ENCODE data around the gene EPB41L2.

The EPB41L2 gene

GRCh38 chr6:130865793-130866192 lies 197.3 kb downstream of the EPB41L2 start:
- no peak for DNase-seq (ENCODE audit: low read depth)
- no peak overlapping the region for H3K4me3 ChIP-seq (ENCODE audit: low read depth, low read length)
- TF ChIP-seq, protein P1, sequence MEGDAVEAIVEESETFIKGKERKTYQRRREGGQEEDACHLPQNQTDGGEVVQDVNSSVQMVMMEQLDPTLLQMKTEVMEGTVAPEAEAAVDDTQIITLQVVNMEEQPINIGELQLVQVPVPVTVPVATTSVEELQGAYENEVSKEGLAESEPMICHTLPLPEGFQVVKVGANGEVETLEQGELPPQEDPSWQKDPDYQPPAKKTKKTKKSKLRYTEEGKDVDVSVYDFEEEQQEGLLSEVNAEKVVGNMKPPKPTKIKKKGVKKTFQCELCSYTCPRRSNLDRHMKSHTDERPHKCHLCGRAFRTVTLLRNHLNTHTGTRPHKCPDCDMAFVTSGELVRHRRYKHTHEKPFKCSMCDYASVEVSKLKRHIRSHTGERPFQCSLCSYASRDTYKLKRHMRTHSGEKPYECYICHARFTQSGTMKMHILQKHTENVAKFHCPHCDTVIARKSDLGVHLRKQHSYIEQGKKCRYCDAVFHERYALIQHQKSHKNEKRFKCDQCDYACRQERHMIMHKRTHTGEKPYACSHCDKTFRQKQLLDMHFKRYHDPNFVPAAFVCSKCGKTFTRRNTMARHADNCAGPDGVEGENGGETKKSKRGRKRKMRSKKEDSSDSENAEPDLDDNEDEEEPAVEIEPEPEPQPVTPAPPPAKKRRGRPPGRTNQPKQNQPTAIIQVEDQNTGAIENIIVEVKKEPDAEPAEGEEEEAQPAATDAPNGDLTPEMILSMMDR (IDR thresholded peaks at IDR 0.05; ENCODE audit: low read depth, low read length, missing control alignments) = no peak

DNA sequence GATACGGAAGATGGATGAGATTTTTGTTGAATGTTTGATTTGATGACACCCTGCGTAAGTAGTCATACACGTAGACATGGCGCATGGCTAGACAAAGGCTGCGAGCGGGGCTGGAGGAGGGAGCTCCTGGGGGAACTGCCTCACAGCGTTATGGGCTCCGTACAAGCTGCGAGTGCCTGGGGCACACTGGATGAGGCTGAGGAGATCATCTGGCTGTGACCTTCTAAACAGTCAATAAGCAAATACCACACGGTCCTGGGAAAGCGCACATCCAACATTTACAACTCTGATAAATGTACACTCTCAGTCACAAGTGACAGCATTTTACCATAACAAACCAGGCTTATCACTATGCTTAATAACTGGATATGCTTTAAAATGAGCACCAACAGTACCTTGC lies 198.7 kb downstream of the EPB41L2 start:
- TF ChIP-seq, protein P1 (IDR thresholded peaks at IDR 0.05; ENCODE audit: low read depth, low read length, missing control alignments) = no peak
- H3K4me3 ChIP-seq (ENCODE audit: low read depth, low read length) = no peak overlapping the region
- no peak for DNase-seq (ENCODE audit: low read depth)

DNA sequence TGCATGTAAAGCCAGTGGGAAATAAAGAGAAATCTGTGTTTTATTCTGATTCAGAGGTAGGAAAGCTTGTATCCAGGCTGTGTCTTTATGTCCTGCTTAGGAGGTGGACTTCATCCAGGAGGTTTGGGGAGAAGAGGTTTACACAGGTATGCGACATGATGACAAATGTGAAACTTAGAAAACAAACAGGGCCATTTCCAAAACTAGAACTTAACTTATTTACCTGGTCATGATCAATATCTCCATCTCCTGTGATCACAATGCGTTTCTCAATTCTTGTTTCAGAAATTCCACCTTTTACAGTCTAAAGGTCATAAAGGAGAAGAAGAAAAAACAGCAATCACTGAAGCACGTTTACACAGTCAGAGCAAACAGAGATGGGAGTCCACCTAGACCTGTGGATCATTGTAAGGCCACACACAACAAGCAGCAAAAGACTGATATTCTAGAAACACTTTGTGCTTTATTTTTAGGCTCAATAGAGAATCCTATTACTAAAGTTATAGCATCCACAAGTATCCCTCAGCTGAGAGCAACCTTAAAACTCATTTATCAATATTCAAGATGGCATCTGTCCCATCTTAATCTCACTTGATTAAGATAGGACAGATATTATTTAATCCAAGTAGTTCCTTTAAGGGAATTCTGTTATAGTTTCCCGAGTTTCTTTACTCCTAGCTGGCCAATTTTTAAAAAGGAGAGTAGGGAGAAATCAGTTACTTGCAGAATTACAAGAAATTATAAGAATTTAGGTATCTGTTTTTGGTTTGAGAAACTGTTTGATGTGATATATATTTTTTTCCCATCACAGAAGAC lies 199.4 kb downstream of the EPB41L2 start:
- no peak overlapping the region for H3K4me3 ChIP-seq (ENCODE audit: low read depth, low read length)
- no peak for DNase-seq (ENCODE audit: low read depth)
- TF ChIP-seq, protein P1 (IDR thresholded peaks at IDR 0.05; ENCODE audit: low read depth, low read length, missing control alignments) = no peak

DNA sequence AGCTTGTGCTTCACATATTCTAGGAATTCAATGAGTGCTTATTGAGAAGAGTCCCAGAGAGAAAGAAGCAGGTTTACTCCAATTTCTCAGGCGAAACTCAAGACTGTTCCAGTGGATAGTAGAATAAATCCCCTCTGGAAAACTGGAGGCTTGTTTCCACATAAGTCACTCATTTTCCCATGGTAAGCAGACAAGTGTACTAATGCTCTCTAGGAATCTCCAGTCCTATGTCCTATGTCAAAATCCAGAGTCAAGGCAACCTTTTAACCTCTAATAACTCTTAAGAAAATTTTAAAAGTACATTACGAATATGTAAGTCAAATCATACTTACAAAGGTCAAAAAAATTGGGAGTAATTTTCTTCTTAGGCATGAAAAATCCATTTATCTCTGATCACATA lies 200.7 kb downstream of the EPB41L2 start:
- TF ChIP-seq, protein P1 (IDR thresholded peaks at IDR 0.05; ENCODE audit: low read depth, low read length, missing control alignments) = no peak
- H3K4me3 ChIP-seq (ENCODE audit: low read depth, low read length) = no peak overlapping the region
- DNase-seq (ENCODE audit: low read depth) = no peak

DNA sequence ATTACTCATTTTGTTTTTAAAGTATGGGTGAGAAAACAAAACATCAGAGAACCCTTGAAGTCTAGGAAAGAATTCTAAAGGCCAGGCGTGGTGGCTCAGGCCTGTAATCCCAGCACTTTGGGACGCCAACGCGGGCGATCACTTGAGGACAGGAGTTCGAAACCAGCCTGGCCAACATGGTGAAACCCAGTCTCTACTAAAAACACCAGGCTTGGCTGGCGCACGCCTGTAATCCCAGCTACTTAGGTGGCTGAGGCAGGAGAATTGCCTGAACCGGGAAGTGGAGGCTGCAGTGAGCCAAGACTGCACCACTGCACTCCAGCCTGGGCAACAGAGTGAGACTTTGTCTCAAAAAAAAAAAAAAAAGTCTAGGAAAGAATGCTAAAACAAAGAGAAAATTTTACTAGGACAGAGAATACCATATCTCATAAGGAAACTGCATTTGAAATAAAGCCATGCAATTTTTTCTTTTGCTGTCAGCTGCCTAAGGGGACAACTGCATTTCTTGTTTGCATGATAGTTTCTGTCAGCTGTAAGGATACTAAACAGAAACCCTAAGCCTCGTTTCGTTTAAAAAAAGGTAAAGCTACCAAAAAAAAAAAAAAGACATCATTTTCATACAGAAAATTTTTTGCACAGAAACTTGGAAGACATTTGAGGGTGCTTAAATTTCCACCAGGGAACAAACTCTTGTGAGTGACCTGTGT lies 203.7 kb downstream of the EPB41L2 start:
- TF ChIP-seq, protein P1 (IDR thresholded peaks at IDR 0.05; ENCODE audit: low read depth, low read length, missing control alignments) = no peak
- H3K4me3 ChIP-seq (ENCODE audit: low read depth, low read length) = no peak overlapping the region
- DNase-seq (ENCODE audit: low read depth) = no peak

DNA sequence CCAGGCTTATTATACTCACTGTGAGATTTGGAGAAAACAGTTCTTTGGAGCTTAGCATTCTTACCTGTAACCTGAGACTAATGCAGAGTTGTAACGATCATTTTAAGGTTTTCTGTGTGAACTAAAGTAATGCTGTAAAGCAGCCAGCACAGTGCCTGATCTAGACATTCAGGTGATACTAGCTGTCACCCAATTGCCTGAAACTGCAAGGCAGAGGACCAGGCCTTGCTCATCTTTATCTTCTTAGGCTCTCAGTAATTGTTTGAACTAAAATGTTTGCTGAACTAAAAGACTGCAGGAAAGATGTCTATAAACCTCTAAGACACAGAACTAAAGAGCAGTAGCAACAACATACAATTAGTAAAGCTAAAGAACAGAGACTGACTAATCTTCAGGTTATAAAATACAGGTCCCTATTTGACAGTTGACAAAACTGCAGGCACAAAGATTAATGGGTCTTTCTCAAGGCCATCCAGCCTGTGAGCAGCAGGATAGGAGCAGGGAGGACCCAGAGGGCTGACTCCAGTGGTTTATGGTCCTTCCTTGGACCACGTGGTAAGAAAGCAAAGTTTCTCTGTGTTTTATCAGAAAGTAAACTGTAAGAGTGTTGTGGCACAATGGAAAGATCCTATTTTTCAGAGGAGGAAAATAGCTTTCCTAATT lies 204.4 kb downstream of the EPB41L2 start:
- no peak for DNase-seq (ENCODE audit: low read depth)
- H3K4me3 ChIP-seq (ENCODE audit: low read depth, low read length) = no peak overlapping the region
- TF ChIP-seq, protein P1 (IDR thresholded peaks at IDR 0.05; ENCODE audit: low read depth, low read length, missing control alignments) = no peak
